HS-5 (cell line): ENCODE measurements around the gene ALOX15.
"Not testable (repeated sequence)": the region's sequence is repeated elsewhere in the genome, so short reads cannot be mapped to it uniquely, and the experiment has no call there.

ENCODE experiments used
- DNase-seq: peaks from one replicate; pipeline ENCODE4 v3.0.0-alpha.2; 2012; ENCODE audit warnings: low read depth

Gene ALOX15

GRCh38 chr17:4652997-4653396, 11.5 kb upstream of the ALOX15 start:
- no peak for DNase-seq

- DNase-seq = no peak
These were observed 7.3 kb upstream of the ALOX15 start for GRCh38 chr17:4648741-4649140.

GRCh38 chr17:4645642-4646041, 4.2 kb upstream of the ALOX15 start:
- no peak for DNase-seq

- DNase-seq = no peak
These were observed 2.2 kb upstream of the ALOX15 start for GRCh38 chr17:4643676-4644075.

DNA sequence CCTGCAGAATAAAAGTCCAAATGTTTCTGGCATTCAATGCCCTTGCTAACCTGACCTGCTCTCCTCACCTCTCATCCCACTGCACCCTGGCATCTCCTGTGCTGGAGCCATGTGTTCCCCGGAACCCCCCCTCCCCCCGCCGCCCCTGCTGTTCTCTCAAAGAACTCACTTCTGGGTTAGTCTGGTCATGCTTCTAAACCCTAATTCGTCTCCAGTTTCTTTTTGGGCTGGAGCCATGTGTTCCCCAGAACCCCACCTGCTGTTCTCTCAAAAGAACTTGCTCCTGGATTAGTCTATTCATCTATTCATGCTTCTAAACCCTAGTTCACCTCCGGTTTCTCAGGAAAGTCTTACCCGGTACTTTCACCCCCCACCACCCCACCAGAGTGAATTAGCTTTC, 808 bp upstream of the ALOX15 start:
- DNase-seq = no peak

GRCh38 chr17:4640569-4641188, 799 bp downstream of the ALOX15 start:
- not testable (repeated sequence) for DNase-seq

DNA sequence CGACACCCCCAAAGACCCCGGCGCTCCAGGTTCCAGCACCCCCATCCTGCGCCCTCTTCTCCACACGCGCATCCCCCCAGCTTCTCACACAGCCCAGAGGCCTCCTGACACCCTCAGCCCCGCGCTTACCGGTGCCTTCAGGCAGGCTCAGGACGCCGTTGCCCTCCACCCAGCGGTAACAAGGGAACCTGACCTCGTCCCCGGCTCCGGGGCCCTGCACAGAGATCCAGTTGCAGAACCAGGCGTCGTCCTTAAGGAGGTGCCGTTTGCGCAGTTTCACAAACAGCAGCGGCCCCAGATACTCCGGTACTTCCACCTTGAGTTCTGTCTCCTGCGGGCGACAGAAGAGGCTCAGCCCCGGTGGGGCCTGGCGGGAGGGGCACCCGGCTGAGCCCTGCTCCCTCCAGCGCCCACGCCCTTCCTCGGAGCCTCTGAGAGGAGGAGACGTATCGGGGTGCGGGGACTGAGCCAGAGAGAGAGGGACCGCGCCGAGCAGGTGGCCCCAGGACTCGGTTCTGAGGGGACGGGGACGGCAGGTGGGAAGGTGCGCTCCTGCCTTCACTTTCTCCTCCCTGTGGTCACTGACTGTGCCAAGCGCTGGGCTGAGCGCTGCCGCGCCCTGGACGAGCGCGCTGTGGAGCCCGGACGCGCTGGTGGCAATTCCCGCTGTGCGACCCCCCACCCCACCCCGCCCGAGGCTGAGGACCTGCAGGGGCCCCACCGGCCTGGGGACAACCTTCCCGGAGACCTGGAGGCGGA, 2.0 kb downstream of the ALOX15 start:
- DNase-seq = not testable (repeated sequence)

DNA sequence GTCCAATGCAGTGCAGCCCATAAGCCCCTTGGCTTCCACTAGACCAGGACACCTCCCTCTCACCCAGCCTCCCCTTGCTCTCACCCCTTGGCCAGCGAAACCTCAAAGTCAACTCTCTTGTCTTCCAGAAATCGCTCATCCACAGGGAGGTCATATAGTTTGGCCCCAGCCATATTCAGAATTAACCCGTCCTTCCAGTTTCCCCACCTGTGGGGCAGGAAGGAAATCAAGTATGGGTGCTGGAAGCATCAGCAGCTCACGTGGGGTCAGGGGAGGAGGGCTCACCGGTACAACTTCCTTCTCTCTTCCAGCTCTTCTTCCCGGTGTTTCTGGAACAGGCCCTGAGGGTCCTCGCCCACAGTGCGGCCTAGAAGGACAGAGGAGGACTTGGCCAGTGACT, 2.7 kb downstream of the ALOX15 start:
- DNase-seq = not testable (repeated sequence)

DNA sequence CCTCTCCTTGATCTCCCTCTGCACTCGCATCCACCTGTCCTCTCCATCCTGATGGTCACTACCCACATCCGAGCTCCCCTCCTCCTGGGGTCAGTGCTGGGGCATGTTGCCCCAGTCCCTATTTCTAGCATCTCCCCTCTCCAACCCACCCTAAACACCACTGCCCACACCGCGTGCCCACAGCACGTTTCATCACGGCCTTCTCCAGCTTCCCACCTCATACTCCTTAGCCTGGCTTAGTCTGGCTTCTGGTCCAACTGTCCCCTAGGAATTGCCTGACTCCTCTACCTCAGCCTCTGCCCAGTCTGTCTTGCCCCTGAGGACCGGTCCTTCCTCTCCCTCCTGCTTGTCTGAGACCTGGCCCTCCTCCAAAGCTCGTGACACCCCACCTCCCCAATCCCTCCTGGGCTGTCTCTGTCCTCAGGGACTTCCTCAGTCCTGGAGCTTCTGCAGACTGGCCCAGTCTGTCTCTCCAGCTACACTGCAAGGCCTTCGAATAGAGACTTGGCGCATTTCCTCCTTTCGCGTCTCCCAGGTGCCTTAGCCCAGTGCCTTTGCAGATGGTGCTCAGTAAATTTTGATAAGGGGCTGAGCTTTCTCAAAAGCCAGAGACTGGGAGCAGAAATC, 4.9 kb downstream of the ALOX15 start:
- no peak for DNase-seq

DNA sequence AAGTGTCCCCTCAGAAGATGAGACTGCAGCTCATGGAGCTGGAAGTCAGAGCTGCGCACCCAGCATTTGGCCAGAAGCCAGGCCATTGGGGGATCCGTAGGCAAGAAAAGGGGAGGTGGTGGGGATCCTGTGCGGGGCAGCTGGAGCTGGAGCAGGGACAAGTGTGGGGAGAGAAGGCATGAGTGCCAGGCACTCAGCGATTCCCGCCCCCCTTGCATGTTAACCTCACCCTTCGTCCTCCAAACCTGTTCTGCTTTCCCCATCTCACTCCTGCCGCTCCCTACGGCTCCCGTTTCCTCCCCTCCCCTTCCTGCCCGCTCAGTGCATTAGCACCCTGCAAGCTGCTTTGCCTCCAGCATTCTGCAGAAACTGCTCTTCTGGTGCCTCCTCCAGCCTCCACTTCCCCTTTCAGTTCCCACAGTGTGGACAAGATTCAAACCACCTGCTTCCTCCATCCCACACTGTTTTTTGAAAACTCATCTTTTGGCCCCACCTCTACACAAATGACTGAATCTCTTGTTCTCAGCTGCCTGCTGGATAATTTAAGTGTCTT, 5.6 kb downstream of the ALOX15 start:
- DNase-seq = no peak

- DNase-seq = no peak
These were observed 6.5 kb downstream of the ALOX15 start for GRCh38 chr17:4634976-4635375.

DNA sequence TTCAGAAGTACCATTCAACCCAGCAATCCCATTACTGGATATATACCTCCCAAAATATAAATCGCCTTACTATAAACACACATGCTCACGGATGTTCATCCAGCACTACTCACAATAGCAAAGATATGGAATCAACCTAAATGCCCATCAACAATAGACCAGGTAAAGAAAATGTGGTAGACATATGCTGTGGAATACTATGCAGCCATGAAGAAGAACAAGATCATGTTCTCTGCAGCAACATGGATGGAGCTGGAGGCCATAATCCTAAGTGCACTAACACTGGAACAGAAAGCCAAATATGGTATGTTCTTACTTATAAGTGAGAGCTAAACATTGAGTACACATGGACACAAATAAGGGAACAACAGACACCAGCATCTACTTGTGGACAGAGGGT, 7.8 kb downstream of the ALOX15 start:
- no peak for DNase-seq

DNA sequence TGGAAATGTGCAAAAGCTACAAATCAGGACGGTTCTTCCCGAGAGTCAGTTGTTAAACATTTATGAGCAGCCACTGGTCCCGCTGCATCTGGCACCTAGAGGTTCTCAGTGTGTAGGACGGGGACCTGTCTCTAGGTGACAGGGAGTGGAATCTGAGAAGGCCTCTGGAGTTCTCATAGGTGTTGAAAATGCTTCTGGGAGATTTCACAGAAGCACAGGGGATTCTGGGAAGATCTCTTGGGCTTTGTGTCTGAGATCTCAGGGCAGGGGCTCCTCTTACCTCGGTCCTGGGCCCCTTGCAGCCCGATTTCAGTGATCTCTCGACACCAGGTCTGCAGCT, 8.9 kb downstream of the ALOX15 start:
- no peak for DNase-seq

- no peak for DNase-seq
These were observed 9.5 kb downstream of the ALOX15 start for GRCh38 chr17:4631836-4632580.

- DNase-seq = no peak
These were observed 10.0 kb downstream of the ALOX15 start for GRCh38 chr17:4631431-4631830.

DNA sequence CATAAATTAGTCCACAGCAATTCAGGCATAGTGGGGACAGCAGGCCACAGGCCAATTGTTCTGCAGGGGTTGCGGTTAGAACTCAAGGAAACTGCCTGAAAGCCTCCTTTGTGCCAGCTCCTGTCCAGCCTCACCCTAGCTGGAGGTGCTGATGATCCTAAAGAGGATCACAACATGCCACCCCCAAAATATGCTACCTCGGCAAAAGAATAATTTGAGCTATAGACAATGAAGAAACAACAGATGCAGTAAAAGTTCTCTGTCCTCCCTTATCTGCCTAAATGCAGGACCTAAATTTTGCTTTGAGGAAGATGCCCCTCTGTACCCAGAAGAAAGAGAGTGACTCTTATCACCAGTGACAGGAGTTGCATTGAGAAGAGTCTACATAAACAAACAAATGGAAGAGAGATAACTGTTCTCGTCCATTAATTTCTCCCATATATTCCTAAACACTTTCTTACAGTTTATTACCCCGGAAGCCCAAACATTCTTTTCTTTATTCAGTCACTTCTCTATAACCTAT, 14.7 kb downstream of the ALOX15 start:
- DNase-seq = no peak

DNA sequence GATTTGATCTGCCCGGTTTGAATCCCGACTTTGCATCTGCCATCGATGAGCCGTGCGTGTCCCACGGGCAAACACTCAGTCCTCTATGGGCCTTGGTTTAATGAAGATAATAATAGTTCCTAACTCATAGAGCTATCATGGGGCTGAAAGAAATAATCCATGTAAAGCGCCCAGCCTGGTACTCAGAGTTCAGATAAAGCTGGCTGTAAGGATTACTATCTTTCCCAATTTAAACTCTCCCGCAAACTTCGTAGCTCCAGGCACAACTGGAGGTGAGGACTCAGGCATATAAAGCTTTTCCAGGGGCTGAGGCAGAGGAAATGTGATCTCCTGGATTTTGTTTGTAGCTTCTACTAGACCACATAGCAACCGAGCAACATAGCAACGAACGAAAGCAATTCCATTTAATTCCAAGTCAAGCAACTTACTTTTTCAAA, 16.3 kb downstream of the ALOX15 start:
- no peak for DNase-seq

DNA sequence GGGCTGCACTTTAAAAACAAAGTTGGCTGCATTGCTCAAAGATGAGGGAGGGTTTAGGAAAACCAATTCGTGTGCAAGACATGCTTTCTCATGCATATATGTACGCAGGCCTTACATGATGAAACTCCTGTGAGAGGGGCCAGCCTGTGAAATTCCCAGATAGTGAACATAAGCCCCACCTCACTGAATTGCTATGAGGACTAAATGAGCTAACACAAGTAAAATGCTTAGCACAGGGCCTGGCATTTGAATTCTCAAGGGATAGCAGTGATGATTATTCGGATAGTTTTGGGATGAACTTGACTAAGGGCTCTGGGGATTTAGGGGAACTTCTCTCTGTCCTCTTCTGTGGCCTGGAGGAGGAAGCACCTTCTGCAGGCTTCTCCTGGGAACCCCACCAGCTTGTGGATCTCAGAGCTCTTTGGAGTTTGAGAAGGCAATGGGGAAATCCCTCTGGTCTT, 17.0 kb downstream of the ALOX15 start:
- not testable (repeated sequence) for DNase-seq

GRCh38 chr17:4623249-4623648, 18.2 kb downstream of the ALOX15 start:
- no peak for DNase-seq

GRCh38 chr17:4622375-4622774, 19.1 kb downstream of the ALOX15 start:
- no peak for DNase-seq

- no peak for DNase-seq
These were observed 20.9 kb downstream of the ALOX15 start for GRCh38 chr17:4620531-4621101.
